Mesendoderm (in vitro differentiated cells): Measurements from ENCODE around the gene TRAIP. TPM values are rescaled to one million over a fixed set of nuclear protein-coding genes. Genes with fewer than 3 reads are reported as not detected.
"Not testable (repeated sequence)": the region's sequence is repeated elsewhere in the genome, so short reads cannot be mapped to it uniquely, and the experiment has no call there.

Source experiments
- DNase-seq: peaks from one replicate; pipeline ENCODE4 v3.0.0; 2013
- H2AK5ac ChIP-seq: 2 replicates; pipeline ENCODE4 v1.6.1; 2013; ENCODE audit warnings: low read length, inconsistent platforms
- H2BK120ac ChIP-seq: 2 replicates; pipeline ENCODE4 v1.6.1; 2013; ENCODE audit warnings: low read depth, mild to moderate bottlenecking, low read length, moderate library complexity, mixed read lengths
- H2BK15ac ChIP-seq: replicated peaks from 2 replicates; pipeline ENCODE4 v1.6.1; 2013; ENCODE audit warnings: low read depth, mild to moderate bottlenecking, moderate library complexity
- H2BK5ac ChIP-seq: 2 replicates; pipeline ENCODE4 v1.6.1; 2013; ENCODE audit warnings: low read length, inconsistent platforms
- H3K18ac ChIP-seq: 2 replicates; pipeline ENCODE4 v1.6.1; 2013; ENCODE audit warnings: mild to moderate bottlenecking, low read length, mixed read lengths
- H3K23ac ChIP-seq: one replicate; pipeline ENCODE4 v1.6.1; 2013; ENCODE audit warnings: low read length
- H3K27ac ChIP-seq: 2 replicates; pipeline ENCODE4 v1.5.1; 2013; ENCODE audit warnings: low read depth, mild to moderate bottlenecking, inconsistent platforms, low read length, moderate library complexity
- H3K27me3 ChIP-seq: 2 replicates; pipeline ENCODE4 v1.6.1; 2013; ENCODE audit warnings: low read length, control low read depth, mild to moderate bottlenecking, inconsistent platforms; ENCODE audit not compliant: insufficient read depth, poor library complexity
- H3K36me3 ChIP-seq: 2 replicates; pipeline ENCODE4 v1.6.1; 2013; ENCODE audit warnings: low read length, inconsistent platforms; ENCODE audit not compliant: control insufficient read depth, insufficient read depth
- H3K4ac ChIP-seq: one replicate; pipeline ENCODE4 v1.6.1; 2013; ENCODE audit warnings: low read depth, mild to moderate bottlenecking, low read length, moderate library complexity
- H3K4me1 ChIP-seq: 2 replicates; pipeline ENCODE4 v1.6.1; 2013; ENCODE audit warnings: low read depth, low read length, inconsistent platforms; ENCODE audit not compliant: control insufficient read depth
- H3K4me2 ChIP-seq: 2 replicates; pipeline ENCODE4 v1.6.1; 2013; ENCODE audit warnings: low read length
- H3K4me3 ChIP-seq: 2 replicates; pipeline ENCODE4 v1.5.1; 2013; ENCODE audit warnings: mild to moderate bottlenecking, low read length
- H3K56ac ChIP-seq: one replicate; pipeline ENCODE4 v1.6.1; 2013; ENCODE audit warnings: low read length
- H3K79me1 ChIP-seq: 2 replicates; pipeline ENCODE4 v1.6.1; 2013; ENCODE audit warnings: low read length, inconsistent platforms
- H3K79me2 ChIP-seq: 2 replicates; pipeline ENCODE4 v1.6.1; 2013; ENCODE audit warnings: mild to moderate bottlenecking, low read length; ENCODE audit not compliant: control insufficient read depth, insufficient read depth
- H3K9ac ChIP-seq: 2 replicates; pipeline ENCODE4 v1.6.1; 2013; ENCODE audit warnings: low read length, inconsistent platforms
- H4K5ac ChIP-seq: one replicate; pipeline ENCODE4 v1.6.1; 2013; ENCODE audit warnings: low read length
- H4K8ac ChIP-seq: one replicate; pipeline ENCODE4 v1.6.1; 2013; ENCODE audit warnings: low read depth, mild to moderate bottlenecking, control low read depth, low read length, moderate library complexity
- WGBS: extraction: QIAGEN DNeasy Blood & Tissue Kit; methylation state at CpG from one replicate; pipeline ENCODE4 v1.1.7; 2013; ENCODE audit warnings: low lambda C conversion rate, missing lambda C conversion rate; ENCODE audit not compliant: insufficient coverage; ENCODE audit errors: extremely low coverage; 5-methylcytosine and 5-hydroxymethylcytosine counted together
- polyA plus RNA-seq, 2 experiments: library from polyadenylated mRNA; stranded (reverse); fragments of 200-250 nt; gene quantifications; one replicate each; pipeline ENCODE4 v1.2.3, GENCODE V29; 2013

TRAIP gene, protein sequence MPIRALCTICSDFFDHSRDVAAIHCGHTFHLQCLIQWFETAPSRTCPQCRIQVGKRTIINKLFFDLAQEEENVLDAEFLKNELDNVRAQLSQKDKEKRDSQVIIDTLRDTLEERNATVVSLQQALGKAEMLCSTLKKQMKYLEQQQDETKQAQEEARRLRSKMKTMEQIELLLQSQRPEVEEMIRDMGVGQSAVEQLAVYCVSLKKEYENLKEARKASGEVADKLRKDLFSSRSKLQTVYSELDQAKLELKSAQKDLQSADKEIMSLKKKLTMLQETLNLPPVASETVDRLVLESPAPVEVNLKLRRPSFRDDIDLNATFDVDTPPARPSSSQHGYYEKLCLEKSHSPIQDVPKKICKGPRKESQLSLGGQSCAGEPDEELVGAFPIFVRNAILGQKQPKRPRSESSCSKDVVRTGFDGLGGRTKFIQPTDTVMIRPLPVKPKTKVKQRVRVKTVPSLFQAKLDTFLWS
- 18.5 TPM for polyA plus RNA-seq (2013, experiment 1 of 2)
- polyA plus RNA-seq (2013, experiment 2 of 2) = 19.7 TPM

DNA sequence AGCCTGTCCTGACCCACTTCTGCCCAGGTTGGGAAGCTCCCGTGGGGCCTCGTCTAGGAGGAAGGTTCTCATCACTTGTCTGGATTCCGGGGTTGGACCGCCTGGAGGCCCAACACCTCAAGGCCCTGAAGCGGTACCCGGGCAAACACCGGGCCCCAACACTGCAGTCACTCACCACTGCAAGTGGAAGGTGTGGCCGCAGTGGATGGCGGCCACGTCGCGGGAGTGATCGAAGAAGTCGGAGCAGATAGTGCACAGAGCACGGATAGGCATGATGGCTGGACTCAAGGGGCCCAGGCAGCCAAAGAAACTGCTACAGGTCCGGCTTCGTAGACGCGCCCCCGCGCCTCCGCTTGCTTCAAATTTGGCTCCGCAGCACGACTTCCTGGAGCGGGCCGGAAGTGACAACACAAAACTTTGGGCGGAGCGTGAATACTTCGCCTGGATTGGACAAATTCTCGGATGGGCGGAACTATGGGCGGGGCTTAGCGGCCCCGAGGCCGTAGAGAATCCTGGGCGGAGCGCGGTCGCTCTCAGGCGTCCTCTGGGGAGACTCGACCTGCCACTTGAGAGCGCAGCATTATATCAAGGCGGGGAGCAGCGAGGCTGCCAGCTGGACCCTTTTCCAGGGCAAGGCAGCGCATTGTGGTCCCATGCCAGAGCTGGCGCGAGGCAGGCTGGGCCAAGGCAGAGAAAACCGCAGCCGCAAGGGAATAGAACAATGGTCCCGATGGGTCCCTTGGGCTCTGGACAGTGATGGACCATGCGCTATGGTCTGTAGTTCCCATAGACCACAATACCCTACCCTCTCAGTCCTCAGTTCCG lies at the start of gene TRAIP:
Gene TRAIP, minus strand, starts transcription at position 384 of the 825 bp plus-strand sequence. Its CDS starts 111 bp downstream, at position 273.
- Histone ChIP-seq H2BK120ac (no peak within 1 kb of the TSS), H3K79me2 (peaks cover 4% of the 10 kb centered on the region), H3K4me3 (peak within 1 kb of the TSS; percentile 75), H3K23ac (no peak within 1 kb of the TSS), H3K27me3 (no peaks in the 10 kb centered on the region), H2AK5ac (no peak within 1 kb of the TSS), H2BK15ac (no peak within 1 kb of the TSS), H4K8ac (no peak within 1 kb of the TSS), H3K9ac (peak within 1 kb of the TSS; percentile 88), H4K5ac (no peak within 1 kb of the TSS), H3K4me1 (peaks cover 3% of the 10 kb centered on the region), H3K56ac (peak within 1 kb of the TSS; percentile 94), H3K18ac (no peak within 1 kb of the TSS), H2BK5ac (no peak within 1 kb of the TSS), H3K79me1 (peaks cover 7% of the 10 kb centered on the region), H3K4me2 (peak within 1 kb of the TSS; percentile 70), H3K4ac (no peak within 1 kb of the TSS), H3K27ac (no peak within 1 kb of the TSS), H3K36me3 (no peaks in the 10 kb centered on the region)
- DNase-seq = peak; percentile 96
- no CpG with 5 or more reads among the region's 52 CpGs for WGBS

DNA sequence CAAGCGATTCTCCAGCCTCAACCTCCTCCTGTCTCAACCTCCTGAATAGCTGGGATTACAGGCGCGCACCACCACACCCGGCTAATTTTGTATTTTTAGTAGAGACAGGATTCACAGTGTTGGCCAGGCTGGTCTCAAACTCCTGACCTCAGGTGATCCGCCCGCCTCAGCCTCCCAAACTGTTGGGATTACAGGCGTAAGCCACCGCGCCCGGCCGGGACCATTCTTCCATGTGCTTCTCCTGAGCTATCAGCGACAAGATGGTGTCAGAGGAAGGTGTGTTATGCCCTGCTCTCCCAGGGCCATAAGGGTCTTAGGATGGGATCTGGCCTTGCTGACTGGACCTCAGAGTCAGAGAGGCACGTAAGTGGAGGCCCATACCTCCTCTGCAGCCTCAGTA lies 48.1 kb upstream of the TRAIP start:
- peak overlapping the region; percentile 25 for H3K23ac ChIP-seq
- not testable (repeated sequence) for H3K79me1 ChIP-seq, H3K18ac ChIP-seq, H2BK5ac ChIP-seq, H3K27ac ChIP-seq, H3K4ac ChIP-seq, H4K5ac ChIP-seq, H3K36me3 ChIP-seq, H3K27me3 ChIP-seq, H2BK15ac ChIP-seq, H3K4me3 ChIP-seq, H2BK120ac ChIP-seq, H3K79me2 ChIP-seq, H3K4me1 ChIP-seq, DNase-seq, H4K8ac ChIP-seq, H3K4me2 ChIP-seq
- WGBS = no CpG with 5 or more reads among the region's 13 CpGs
- peak overlapping the region; percentile 94 for H2AK5ac ChIP-seq
- peak overlapping the region; percentile 66 for H3K56ac ChIP-seq
- peak overlapping the region; percentile 8 for H3K9ac ChIP-seq

DNA sequence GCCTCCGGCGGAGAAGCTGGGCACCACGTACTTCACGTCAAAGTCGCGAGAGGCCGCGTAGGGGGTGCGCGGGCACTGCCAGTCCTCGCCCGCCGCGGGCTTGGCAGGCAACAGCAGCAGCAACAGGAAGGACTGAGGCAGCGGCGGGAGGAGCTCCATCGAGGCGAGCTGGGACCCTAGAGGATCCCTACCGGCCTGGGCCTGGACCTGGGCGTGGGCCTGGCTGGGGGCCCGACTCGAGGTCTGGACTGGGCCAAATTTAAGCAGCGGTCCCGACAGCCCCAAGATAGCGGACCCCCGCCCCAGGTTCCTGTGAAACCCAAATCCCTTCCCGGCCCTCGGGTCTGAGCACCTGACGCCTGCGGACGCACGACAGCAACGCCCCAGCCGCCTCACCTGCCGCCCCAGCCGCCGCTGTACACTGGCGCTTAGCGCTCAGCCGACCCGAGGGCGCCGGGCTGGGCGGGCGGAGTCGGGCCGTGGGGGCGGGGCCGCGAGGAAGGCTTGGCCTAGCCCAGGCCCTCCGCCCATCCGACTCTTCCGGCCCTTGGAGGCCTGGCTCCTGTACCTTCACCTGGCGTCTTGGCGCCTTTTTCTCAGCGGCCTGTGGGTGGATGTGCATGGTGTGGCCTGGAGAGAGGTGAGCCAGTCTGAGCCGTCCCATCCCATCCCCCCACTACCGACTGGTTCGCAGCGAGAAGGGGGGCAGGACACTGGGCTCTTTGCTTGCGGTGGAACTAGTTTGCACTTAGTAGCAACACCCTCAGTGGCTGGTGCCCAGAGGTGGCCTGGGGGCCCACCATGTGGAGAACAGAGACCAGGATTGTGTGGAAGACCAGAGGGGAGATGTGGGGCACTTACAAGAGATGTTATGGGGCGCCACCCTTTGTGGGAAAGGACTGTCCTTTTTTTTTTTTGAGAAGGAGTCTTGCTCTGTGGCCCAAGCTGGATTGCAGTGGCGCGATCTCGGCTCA lies 47.4 kb upstream of the TRAIP start, which contains the start of gene MST1R:
Gene MST1R, minus strand, starts transcription at position 423 of the 974 bp plus-strand sequence. Its CDS starts 264 bp downstream, at position 159.
- no peak within 1 kb of the TSS for H4K5ac ChIP-seq
- peak within 1 kb of the TSS; percentile 62 for H3K9ac ChIP-seq
- WGBS = no CpG with 5 or more reads among the region's 65 CpGs
- no peaks in the 10 kb centered on the region for H3K79me2 ChIP-seq
- peak within 1 kb of the TSS; percentile 25 for H3K23ac ChIP-seq
- DNase-seq = peak; percentile 96
- H3K27me3 ChIP-seq = no peaks in the 10 kb centered on the region
- H2AK5ac ChIP-seq = peak within 1 kb of the TSS; percentile 94
- peak within 1 kb of the TSS; percentile 81 for H3K56ac ChIP-seq
- no peak within 1 kb of the TSS for H2BK120ac ChIP-seq
- no peak within 1 kb of the TSS for H3K4ac ChIP-seq
- H4K8ac ChIP-seq = no peak within 1 kb of the TSS
- no peak within 1 kb of the TSS for H3K27ac ChIP-seq
- no peak within 1 kb of the TSS for H3K18ac ChIP-seq
- H3K36me3 ChIP-seq = no peaks in the 10 kb centered on the region
- no peak within 1 kb of the TSS for H2BK5ac ChIP-seq
- no peak within 1 kb of the TSS for H2BK15ac ChIP-seq
- H3K79me1 ChIP-seq = no peaks in the 10 kb centered on the region
- H3K4me1 ChIP-seq = peaks cover 5% of the 10 kb centered on the region
- H3K4me2 ChIP-seq = peak within 1 kb of the TSS; percentile 34
- H3K4me3 ChIP-seq = no peak within 1 kb of the TSS

DNA sequence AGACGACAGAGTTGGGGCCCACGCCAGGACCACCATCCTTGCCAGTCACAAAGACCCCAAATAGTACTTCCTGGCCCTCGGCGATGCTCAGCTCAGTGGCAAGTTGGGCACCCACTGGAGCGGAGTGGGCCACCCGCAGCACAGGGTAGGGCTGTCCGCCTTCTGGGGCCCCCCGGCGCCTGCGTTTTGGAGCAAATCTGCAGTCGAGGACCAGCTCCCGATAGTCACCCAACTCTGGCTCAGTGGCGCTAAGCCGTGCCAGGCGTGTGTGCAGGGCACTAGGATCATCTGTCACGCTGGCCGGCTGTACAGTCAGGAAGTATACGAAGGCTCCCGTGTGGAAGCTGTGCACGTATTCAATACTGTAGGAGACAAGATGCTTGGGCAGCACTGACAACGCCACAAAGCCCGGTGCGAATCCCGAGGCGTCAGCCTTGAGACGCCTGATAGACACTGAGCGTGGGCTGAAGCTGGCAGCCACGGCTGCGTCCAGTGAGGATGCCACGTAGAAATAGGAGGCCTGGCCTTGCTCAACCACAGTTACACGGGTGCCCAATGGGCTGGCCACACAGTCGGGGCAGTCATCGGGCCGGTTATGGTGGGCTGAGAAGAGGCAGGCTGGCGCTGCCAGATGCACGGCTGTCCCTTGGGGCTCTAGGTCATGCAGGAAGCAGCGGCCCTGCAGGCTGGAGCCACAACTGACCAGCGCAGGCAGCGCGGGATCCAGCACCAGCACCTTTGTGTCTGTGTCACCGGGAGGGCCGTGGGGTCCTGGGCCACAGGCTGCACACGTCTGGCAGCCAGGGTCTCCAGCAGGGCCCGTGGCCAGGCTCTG lies 46.4 kb upstream of the TRAIP start:
- H2BK120ac ChIP-seq = no peak overlapping the region
- H3K4me1 ChIP-seq = peaks cover 2% of the 10 kb centered on the region
- no peak overlapping the region for H3K4ac ChIP-seq
- no peak overlapping the region for H3K27ac ChIP-seq
- no peaks in the 10 kb centered on the region for H3K79me1 ChIP-seq
- peak overlapping the region; percentile 46 for H3K9ac ChIP-seq
- H2BK5ac ChIP-seq = no peak overlapping the region
- no peaks in the 10 kb centered on the region for H3K27me3 ChIP-seq
- no peaks in the 10 kb centered on the region for H3K79me2 ChIP-seq
- H3K4me2 ChIP-seq = no peak overlapping the region
- no peak overlapping the region for H2BK15ac ChIP-seq
- no peak overlapping the region for H3K4me3 ChIP-seq
- no peak overlapping the region for H3K18ac ChIP-seq
- H3K36me3 ChIP-seq = no peaks in the 10 kb centered on the region
- DNase-seq = no peak
- no CpG with 5 or more reads among the region's 44 CpGs for WGBS
- no peak overlapping the region for H4K8ac ChIP-seq
- no peak overlapping the region for H2AK5ac ChIP-seq
- H3K56ac ChIP-seq = peak overlapping the region; percentile 81
- H4K5ac ChIP-seq = no peak overlapping the region
- no peak overlapping the region for H3K23ac ChIP-seq
